Stromal cell of bone marrow (primary cell): Measurements from ENCODE around the gene DRAP1.
"Not testable (repeated sequence)": the region's sequence is repeated elsewhere in the genome, so short reads cannot be mapped to it uniquely, and the experiment has no call there.

Experiments
- DNase-seq: peaks from one replicate; pipeline ENCODE4 v3.0.0-alpha.2; 2012; ENCODE audit warnings: low read depth

DRAP1 gene

GRCh38 chr11:65886826-65887722 lies 32.2 kb upstream of the DRAP1 start:
- no peak for DNase-seq

GRCh38 chr11:65887723-65888162 lies 31.5 kb upstream of the DRAP1 start:
- no peak for DNase-seq

DNA sequence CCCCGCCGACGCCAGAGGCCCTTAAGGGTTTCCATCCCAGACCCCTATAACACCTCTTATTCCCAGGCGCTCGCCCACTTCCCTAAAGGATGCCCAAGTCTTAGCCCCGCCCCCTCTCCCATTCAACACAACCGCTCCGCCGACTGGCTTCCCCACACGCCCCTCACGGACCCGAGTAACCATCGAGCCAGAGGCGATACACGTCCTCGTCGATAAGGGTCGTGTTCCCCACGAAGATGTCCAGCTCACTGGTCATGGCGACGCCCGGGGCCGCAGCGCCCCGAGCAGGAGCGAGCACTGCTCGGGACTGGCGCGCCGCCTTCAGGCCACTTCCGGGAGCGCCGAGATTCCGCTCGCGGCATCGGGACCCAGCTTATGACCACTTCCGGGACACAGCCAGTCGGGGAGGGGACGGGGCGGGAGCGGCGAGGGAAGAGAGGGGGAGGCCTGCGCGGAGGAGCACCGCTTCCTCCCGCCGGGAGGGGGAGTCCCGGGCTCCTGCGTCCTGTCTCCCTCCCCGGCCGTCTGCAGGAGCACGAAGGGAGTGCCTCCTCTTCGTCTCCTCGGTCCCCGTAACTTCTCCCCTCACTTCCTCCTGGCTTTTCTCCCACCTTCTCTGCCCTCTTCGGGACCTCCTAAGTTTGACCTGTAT lies 30.9 kb upstream of the DRAP1 start, which contains the start of gene FIBP:
TSS of gene FIBP (minus strand) at position 309 of the 652 bp plus-strand sequence. CDS start at position 256, 53 bp downstream.
- peak; percentile 94 for DNase-seq

DNA sequence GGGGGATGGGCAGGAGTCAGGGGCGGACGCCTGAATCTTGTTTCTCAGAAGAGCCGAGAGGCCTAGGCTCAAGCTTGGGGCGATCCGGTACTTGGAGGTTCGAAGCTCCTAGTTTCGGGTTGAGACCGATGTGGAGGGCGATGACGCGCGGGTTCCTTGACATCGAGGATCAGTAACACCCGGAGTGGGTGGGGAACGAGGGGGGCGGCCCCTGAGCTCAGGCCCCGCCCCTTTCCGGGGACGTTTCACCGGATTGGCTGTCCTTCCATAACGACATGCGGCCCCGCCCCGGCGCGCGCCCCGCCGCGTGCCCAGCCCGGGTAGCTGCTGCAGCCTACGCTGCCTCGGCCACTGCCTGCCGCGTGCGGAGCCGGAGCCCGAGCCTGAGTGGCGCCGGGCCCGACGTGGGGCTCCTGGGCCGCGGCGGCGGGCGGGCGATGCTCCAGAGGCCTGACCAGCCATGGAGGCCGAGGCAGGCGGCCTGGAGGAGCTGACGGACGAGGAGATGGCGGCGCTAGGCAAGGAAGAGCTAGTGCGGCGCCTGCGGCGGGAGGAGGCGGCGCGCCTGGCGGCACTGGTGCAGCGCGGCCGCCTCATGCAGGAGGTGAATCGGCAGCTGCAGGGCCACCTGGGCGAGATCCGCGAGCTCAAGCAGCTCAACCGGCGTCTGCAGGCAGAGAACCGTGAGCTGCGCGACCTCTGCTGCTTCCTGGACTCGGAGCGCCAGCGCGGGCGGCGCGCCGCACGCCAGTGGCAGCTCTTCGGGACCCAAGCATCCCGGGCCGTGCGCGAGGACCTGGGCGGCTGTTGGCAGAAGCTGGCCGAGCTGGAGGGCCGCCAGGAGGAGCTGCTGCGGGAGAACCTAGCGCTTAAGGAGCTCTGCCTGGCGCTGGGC lies 28.7 kb upstream of the DRAP1 start, which contains the start of gene CCDC85B:
TSS of gene CCDC85B (plus strand) at position 350 of the 895 bp plus-strand sequence. CDS start at position 461, 111 bp downstream.
- peak; percentile 95 for DNase-seq

GRCh38 chr11:65891219-65892136 lies 27.7 kb upstream of the DRAP1 start:
- DNase-seq, result no peak

- DNase-seq, result not testable (repeated sequence)
Measured at GRCh38 chr11:65892137-65892540, 27.1 kb upstream of the DRAP1 start.

DNA sequence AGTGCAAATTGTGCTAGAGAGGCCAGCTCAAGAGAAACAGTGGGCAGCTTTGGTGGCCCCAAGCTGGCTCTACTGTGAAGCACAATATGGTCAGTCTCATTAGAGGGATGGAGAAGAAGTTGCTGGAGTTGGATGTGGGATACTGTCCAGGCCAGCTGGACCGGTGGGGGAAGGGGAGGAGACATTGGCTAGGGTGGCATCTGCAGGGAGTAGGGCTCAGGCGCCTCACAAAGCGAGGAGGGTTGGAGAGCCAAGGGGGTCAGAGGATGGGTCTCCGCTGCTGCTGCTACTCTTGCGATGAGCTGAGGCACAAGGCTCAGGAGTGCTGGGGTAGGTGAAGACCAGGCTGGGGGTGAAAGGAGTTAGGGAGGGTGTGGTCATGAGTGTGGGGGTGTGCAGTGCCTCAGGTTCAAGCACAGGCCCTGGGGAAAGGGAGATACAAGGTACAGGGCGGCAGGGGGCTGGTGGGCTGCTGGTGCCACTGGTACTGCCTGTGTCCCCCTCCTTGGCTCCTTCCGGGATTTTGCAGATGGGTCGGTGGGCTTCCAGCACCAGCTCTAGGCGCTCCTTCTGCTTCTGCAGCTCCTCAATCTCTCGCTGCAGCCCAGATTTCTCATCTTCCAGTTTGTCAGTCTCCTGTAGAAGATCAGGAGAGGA lies 26.4 kb upstream of the DRAP1 start:
- DNase-seq, result no peak

DNA sequence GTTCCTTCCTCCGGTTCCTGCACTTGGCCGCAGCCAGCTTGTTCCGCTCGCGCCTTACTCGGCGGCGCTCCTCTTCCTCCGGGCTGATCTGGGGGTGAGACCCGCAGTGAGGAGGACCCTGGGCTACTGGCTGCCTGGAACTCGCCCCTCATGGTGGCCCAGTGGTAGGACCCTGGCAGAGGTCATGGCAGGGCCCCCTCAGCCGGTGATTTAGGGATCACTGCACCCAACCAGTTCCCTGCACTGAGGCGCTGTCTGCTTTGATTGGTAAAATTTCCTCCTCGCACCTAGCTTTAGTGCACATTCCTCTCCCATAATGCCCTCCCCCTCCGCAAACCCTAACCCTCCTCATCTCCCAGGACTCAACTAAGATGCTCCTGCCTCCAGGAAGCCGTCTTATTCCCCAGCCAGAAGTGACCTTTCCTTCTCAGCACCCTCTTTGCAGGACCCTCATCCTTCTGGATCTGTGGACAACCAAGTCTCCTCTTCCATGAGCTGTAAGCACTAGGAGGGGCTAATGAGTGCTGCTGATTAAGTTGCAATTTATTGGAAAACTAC lies 25.1 kb upstream of the DRAP1 start:
- DNase-seq, result no peak

- no peak for DNase-seq
Measured at GRCh38 chr11:65895482-65895981, 23.7 kb upstream of the DRAP1 start.

DNA sequence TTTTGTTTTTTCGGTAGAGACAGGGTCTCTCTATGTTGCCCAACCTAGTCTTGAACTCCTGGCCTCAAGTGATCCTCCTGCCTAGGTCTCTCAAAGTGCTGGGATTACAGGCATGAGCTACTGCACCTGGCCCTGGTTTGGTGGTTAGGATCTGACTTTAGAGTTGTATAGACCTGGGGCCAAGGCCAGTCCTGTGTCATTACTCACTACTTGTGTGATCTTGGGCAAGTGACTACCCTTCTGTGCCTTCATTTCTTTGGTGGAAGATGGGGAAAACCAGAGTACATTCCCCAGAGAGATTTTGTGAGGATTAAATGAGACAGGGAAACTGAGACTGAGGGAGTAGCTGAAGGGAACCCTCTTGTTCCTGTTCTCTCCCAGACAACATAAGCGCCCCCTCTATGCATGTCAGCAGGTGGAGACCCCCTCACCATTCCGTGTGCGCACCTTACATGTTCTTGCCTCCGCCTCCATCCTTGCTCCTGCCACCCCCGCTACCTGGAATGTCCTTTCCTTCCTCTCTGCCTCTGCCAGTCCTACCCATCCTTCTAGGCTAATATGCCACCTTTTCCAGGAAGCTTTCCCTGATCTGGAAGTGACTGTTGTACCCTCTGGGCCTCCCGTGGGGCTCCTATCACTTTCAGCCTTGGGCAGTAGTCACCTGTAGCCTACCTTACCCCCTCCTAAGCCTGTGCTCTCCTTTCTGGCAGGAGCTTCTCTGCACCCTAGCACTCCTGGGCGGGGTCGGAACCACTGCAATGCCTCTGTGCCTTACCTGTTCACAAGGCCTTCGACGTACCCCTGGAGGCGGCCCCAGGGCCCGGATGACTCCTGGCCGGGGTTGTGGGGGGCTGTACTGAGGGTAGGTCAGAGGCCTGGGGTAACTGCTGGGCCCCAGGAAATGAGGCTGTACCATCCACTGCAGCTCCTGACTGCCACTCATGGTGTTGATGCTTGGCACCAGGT lies 22.9 kb upstream of the DRAP1 start:
- no peak for DNase-seq

GRCh38 chr11:65897020-65897471 lies 22.2 kb upstream of the DRAP1 start:
- no peak for DNase-seq

DNA sequence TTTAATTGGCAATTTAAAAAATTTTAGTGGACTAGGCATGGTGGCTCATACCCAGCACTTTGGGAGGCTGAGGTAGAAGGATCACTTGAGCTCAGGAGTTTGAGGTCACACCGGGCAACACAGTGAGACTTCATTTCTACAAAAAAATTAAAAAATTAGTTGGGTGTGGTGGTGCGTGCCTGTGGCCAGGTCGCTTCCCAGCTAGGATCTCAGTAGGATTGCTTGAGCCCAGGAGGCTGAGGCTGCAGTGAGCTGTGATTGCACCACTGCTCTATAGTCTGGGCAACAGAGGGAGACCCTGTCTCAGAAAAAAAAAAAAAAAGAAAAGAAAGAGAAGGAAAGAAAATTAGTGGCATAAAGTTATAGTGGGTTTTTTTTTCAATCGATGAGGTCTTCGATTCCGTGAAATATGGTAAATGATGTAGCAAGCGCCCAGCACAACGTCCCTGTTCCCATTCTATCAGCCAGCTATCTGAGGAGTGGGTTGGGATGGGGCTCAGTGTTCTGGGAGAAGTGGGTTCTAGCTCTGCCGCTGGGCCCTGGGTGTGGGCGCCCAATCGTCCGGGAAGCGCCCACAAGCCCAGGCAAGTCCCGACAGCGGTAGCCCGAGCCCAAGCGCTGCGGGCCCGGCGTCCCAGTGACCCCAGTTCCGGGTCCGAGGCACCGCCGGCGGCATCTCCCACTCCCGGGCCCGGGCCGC lies 20.4 kb upstream of the DRAP1 start:
- DNase-seq, result no peak

GRCh38 chr11:65899356-65900124 lies 19.7 kb upstream of the DRAP1 start:
- peak; percentile 64 for DNase-seq

DNA sequence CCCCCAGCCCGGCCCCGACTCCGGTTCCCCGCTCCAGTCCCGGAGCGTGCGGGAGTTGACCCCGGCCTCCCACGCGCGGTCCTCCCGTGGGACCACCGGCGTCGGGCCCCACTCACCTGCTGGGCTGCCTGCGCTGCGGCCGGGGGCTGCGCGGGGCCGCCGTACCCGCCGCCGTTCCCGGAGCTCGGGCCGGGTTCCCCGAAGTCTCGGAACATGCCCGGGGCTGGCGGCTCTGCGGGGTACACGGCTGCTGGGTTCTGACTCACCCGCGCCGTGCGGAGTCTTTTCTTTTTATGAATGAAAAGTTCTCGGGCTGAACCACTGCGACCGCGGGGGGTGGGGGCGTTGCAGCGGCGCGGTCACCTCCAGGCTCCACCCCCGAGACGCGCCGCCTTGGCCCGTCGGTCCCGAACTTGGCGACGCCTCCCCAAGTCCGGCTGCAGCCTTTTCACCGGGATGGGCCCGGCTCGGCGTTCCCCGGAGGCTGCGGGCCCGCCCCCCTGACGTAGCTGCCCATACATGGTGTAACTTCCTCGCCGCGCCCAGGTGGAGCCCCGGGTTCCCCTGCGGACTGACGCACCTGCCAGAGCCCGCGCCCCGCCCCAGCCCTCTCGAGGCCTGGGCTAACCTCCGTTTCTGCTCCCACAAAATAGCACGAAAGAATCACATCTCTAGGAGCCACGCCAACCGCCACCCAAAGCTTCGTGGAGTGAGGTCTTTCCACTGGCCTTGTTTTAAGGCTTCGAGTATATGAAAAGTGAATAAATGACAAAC lies 18.9 kb upstream of the DRAP1 start, which contains the start of gene FOSL1:
TSS of gene FOSL1 (minus strand) at position 264 of the 774 bp plus-strand sequence. CDS start at position 215, 49 bp downstream.
- DNase-seq, result peak; percentile 92

- no peak for DNase-seq
Measured at GRCh38 chr11:65900899-65901180, 18.4 kb upstream of the DRAP1 start.

DNA sequence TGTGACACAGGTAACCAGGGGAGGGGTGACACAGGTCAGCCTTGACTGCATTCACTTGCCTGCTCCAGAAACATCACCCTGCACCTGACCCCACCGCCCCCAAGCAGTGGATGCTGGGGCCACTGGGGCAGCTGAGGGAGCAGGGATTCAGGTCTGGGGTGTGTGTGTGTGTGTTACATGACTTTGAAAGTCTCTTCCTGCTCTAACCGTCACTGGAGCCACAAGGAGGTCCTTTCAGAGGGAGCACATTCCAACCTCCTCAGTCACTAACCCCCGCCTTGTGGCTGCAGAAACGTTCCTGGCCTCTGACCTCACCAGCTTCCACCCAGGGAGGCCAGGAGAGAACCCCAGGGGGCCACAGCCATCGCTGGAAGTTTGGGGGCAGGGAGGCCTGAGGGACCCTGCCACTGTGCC lies 16.2 kb upstream of the DRAP1 start:
- peak; percentile 69 for DNase-seq
